Spleen (tissue), 7 donors: ENCODE results near the gene ST6GALNAC5.

ENCODE experiments used
- POLR2A ChIP-seq, 3 donors: fragments of 450-650 bp; IDR thresholded peaks; one replicate each; pipeline ENCODE4 v1.5.1; 2017; ENCODE audit warnings: antibody characterized with exemption in 3 of 3, mild to moderate bottlenecking in 1 of 3
- POLR2AphosphoS5 ChIP-seq, 3 donors: sonication (generic); formaldehyde crosslinking; IDR thresholded peaks; one replicate each; pipeline ENCODE4 v1.5.1; 2017; ENCODE audit warnings: antibody characterized with exemption in 3 of 3
- TF ChIP-seq, protein P1 (sequence below), 11 experiments: fragments of 200-600 bp in 7 of 11; fragments of 450-650 bp in 4 of 11; sonication (generic) in 4 of 11; IDR thresholded peaks in 8 of 11; conservative IDR thresholded peaks in 3 of 11; 1 replicate in 7 of 11; 2 replicates in 4 of 11; pipeline versions ENCODE4 v1.4.0 to v1.8.0; 2016 to 2021; ENCODE audit warnings: antibody characterized with exemption in 11 of 11, inconsistent platforms in 4 of 11, mild to moderate bottlenecking in 1 of 11
- donor health status: DM: no; HTN: no; CAD: no; lungs with moderate emphysema.
- donor health status: DM: no; HTN: no; CAD: no.
- donor health status: DM: no; HTN: no; CAD: no.

DNA sequence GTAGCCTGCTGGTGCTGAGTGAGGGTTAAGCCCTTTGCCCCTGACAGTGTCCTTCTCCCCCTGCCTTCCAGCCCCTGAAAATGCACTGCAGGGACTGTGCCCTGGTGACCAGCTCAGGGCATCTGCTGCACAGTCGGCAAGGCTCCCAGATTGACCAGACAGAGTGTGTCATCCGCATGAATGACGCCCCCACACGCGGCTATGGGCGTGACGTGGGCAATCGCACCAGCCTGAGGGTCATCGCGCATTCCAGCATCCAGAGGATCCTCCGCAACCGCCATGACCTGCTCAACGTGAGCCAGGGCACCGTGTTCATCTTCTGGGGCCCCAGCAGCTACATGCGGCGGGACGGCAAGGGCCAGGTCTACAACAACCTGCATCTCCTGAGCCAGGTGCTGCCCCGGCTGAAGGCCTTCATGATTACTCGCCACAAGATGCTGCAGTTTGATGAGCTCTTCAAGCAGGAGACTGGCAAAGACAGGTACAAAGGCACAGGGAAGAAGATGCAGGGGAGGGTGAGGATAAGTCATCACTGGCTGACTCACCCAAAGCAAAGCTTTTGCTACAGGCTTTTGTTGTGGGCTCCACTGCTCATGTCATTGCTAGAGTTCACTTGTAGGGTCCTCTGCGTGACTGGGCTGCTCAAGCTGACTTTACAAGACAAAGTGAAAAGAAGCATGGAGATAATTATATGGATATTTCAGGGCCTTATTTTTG, 177.0 kb downstream of the ST6GALNAC5 start:
- TF ChIP-seq, protein P1, sequence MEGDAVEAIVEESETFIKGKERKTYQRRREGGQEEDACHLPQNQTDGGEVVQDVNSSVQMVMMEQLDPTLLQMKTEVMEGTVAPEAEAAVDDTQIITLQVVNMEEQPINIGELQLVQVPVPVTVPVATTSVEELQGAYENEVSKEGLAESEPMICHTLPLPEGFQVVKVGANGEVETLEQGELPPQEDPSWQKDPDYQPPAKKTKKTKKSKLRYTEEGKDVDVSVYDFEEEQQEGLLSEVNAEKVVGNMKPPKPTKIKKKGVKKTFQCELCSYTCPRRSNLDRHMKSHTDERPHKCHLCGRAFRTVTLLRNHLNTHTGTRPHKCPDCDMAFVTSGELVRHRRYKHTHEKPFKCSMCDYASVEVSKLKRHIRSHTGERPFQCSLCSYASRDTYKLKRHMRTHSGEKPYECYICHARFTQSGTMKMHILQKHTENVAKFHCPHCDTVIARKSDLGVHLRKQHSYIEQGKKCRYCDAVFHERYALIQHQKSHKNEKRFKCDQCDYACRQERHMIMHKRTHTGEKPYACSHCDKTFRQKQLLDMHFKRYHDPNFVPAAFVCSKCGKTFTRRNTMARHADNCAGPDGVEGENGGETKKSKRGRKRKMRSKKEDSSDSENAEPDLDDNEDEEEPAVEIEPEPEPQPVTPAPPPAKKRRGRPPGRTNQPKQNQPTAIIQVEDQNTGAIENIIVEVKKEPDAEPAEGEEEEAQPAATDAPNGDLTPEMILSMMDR (IDR thresholded peaks at IDR 0.05 in 8 of 11, conservative IDR thresholded peaks at IDR 0.05 in 3 of 11), result no peak
- TF ChIP-seq POLR2AphosphoS5 (IDR thresholded peaks at IDR 0.05) (no peak), POLR2A (IDR thresholded peaks at IDR 0.05) (no peak)
